Heart left ventricle (tissue), 16 donors: ENCODE data around the gene TMPRSS5. TPM values are rescaled to one million over a fixed set of nuclear protein-coding genes. Genes with fewer than 3 reads are reported as not detected.

Experiments
- ATAC-seq, 4 donors: fragments of 200-7000 bp; cut with Tn5 transposase; one replicate each; pipeline ENCODE4 v1.9.1; 2020 to 2022; ENCODE audit warnings: moderate library complexity in 4 of 4, mild to moderate bottlenecking in 3 of 4, moderate number of reproducible peaks in 1 of 4
- DNase-seq, 5 donors: peaks; one replicate each; pipeline ENCODE4 v3.0.0-alpha.2; 2020
- H3K27ac ChIP-seq, 12 donors: fragments of 200-600 bp; sonication (generic) in 4 of 12; one replicate each; pipeline versions ENCODE4 v1.5.0 to v1.8.0; 2016 to 2022; ENCODE audit warnings: mild to moderate bottlenecking in 2 of 12
- H3K27me3 ChIP-seq, 9 donors: fragments of 200-600 bp; sonication (generic) in 2 of 9; one replicate each; pipeline versions ENCODE4 v1.5.1 to v1.8.0; 2016 to 2022; ENCODE audit warnings: mild to moderate bottlenecking in 3 of 9
- H3K36me3 ChIP-seq, 9 donors: fragments of 200-600 bp; sonication (generic) in 2 of 9; one replicate each; pipeline versions ENCODE4 v1.5.0 to v1.8.0; 2018 to 2022; ENCODE audit warnings: mild to moderate bottlenecking in 2 of 9
- H3K4me1 ChIP-seq, 12 donors: fragments of 200-600 bp; sonication (generic) in 4 of 12; one replicate each; pipeline versions ENCODE4 v1.5.0 to v1.8.0; 2016 to 2022; ENCODE audit warnings: mild to moderate bottlenecking in 3 of 12
- H3K4me3 ChIP-seq, 12 donors: fragments of 200-600 bp; sonication (generic) in 4 of 12; one replicate each; pipeline versions ENCODE4 v1.5.0 to v1.8.0; 2017 to 2022; ENCODE audit warnings: mild to moderate bottlenecking in 9 of 12, moderate library complexity in 4 of 12
- H3K9me3 ChIP-seq, 12 donors: fragments of 200-600 bp; sonication (generic) in 4 of 12; one replicate each; pipeline versions ENCODE4 v1.5.0 to v1.8.0; 2016 to 2022; ENCODE audit warnings: mild to moderate bottlenecking in 1 of 12
- POLR2A ChIP-seq, 2 donors: fragments of 450-650 bp; IDR thresholded peaks; one replicate each; pipeline ENCODE4 v1.6.1; 2017; ENCODE audit warnings: antibody characterized with exemption in 2 of 2, mild to moderate bottlenecking in 2 of 2, moderate library complexity in 2 of 2
- WGBS, 4 donors: extraction: QIAGEN DNeasy Blood & Tissue Kit in 2 of 4; methylation state at CpG; one replicate each; pipeline versions ENCODE4 v1.1.5 to v1.1.7; 2013 to 2018; 5-methylcytosine and 5-hydroxymethylcytosine counted together
- intact Hi-C, 10 donors: fragments of 100-400 bp; cut with DNase I; formaldehyde crosslinking; loops; one replicate each; pipeline versions ENCODE4 v1.11.1 to v1.14.2; 2022
- polyA plus RNA-seq, 2 donors: library from polyadenylated mRNA; stranded (reverse); fragments of 200-250 nt; gene quantifications; one replicate each; pipeline ENCODE4 v1.2.3, GENCODE V29; 2013
- total RNA-seq, 9 donors: library from RNA; depleted of rRNA in 2 of 9; stranded (reverse); fragments of >200 nt in 2 of 9; fragmentation: NEBNext Ultra II Directional in 3 of 9; extraction: Animal tissue kit (Norgen Biotek cat#: 25700) in 3 of 9; gene quantifications; one replicate each; pipeline versions ENCODE4 v1.1.0 to v1.2.4, GENCODE V29; 2016 to 2023
- TF ChIP-seq, protein P1 (sequence below), 12 donors: fragments of 200-600 bp; sonication (generic) in 4 of 12; IDR thresholded peaks; one replicate each; pipeline versions ENCODE4 v1.5.0 to v1.8.0; 2018 to 2022; ENCODE audit warnings: antibody characterized with exemption in 12 of 12, mild to moderate bottlenecking in 5 of 12
- donor health status: ischemic (EF 13 %, LVEDD 7.1; RV severe dilation, severe dysfunction).
- donor health status: healthy with polysubstance abuse.
- donor health status: DM: no; HTN: yes; CAD: no.
- donor health status: DM: no; HTN: no; CAD: no.
- donor health status: ischemic (EF 25% LVEDD 6.9; RV normal size, moderate dysfunction).
- donor health status: ischemic (EF 25% LVEDD 5.7; RV mildly dilated, moderate dysfunction).
- donor health status: healthy.
- donor health status: DM: yes; HTN: yes; CAD: no.
- donor health status: ischemic (EF 35%, LVEDD 5.7; RV mildly dilated, moderate dysfunction).
- donor health status: nonischemic (EF 11% LVEDD 7.7; RV severe dilation, severe dysfunction).
- donor health status: DM: yes; HTN: yes; CAD: no.
- donor health status: PGD.
- donor health status: ischemic (EF 29% LVEDD 5.4; RV normal size, mild dysfunction).
- donor health status: nonischemic (EF 23%, LVEDD 6.1; RV moderate dilation, normal function).

The TMPRSS5 gene
- total and polyA plus RNA-seq, 11 donors: 0.15 to 1.2 (median 0.47) TPM; not detected in 1

DNA sequence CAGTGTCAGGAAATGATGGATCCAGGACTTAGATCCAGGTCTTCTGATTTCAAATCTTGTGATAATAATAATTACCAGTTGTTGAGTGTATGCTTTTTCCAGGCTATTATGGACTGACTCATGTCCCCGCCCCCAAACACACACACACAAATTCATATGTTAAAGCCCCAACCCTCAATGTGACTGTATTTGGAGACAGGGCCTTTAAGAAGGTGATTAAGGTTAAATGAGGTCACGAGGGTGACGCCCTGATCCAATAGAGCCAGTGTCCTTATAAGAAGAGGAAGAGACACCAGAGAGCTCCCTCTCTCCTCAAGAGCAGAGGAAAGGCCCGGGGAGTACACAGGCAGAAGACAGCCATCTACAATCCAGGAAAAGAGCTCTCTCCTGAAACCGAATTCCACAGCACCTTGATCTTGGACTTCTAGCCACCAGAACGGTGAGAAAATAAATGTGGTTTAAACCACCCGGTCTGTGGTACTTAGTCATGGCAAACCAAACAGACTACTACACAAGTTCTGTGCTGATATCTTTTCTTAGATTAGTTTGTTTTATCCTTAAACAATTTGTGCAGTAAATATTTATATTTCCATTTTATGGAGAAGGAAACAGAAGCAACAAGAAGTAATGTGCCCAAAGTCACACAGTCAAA is 8.2 kb downstream of the TMPRSS5 start:
- intact Hi-C loops: no loop called here
- no peaks in the 10 kb centered on the region for H3K4me1 ChIP-seq
- H3K9me3 ChIP-seq: no peaks in the 10 kb centered on the region
- TF ChIP-seq, protein P1, sequence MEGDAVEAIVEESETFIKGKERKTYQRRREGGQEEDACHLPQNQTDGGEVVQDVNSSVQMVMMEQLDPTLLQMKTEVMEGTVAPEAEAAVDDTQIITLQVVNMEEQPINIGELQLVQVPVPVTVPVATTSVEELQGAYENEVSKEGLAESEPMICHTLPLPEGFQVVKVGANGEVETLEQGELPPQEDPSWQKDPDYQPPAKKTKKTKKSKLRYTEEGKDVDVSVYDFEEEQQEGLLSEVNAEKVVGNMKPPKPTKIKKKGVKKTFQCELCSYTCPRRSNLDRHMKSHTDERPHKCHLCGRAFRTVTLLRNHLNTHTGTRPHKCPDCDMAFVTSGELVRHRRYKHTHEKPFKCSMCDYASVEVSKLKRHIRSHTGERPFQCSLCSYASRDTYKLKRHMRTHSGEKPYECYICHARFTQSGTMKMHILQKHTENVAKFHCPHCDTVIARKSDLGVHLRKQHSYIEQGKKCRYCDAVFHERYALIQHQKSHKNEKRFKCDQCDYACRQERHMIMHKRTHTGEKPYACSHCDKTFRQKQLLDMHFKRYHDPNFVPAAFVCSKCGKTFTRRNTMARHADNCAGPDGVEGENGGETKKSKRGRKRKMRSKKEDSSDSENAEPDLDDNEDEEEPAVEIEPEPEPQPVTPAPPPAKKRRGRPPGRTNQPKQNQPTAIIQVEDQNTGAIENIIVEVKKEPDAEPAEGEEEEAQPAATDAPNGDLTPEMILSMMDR (IDR thresholded peaks at IDR 0.05): no peak
- no peak for TF ChIP-seq POLR2A (IDR thresholded peaks at IDR 0.05)
- H3K27me3 ChIP-seq: no peaks in the 10 kb centered on the region
- ATAC-seq (no peak), DNase-seq (no peak)
- no peak overlapping the region for H3K4me3 ChIP-seq
- peaks cover 0 to 7% (median 0%) of the 10 kb centered on the region in 9 donors for H3K36me3 ChIP-seq
- WGBS, 4 donors: 89 to 95% (median 91%) methylated on average over 7 of the region's 7 CpGs
- no peak overlapping the region for H3K27ac ChIP-seq

DNA sequence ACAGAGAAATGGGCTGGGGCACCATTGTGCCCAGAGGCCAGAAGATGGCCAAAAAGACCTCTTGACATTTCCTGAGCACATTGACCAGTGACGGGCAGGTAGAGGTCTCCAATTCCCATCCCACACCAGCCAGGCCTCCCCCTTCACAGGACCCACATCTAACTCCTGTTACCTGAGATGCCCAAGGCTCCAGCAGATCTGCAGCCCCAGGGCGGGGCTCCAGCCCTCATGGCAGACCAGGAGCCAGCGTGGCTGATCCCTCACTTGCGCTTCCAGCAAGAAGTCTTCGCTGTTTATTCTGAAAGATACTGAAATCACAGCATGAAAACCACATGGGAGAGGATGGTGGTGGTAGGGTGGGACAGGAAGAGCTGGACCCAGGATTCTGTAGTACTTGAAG is 9.0 kb downstream of the TMPRSS5 start:
- ATAC-seq (no peak), DNase-seq (no peak)
- no peaks in the 10 kb centered on the region for H3K27me3 ChIP-seq
- H3K4me1 ChIP-seq: no peaks in the 10 kb centered on the region
- no peak overlapping the region for H3K27ac ChIP-seq
- TF ChIP-seq POLR2A (IDR thresholded peaks at IDR 0.05): no peak
- TF ChIP-seq, protein P1 (IDR thresholded peaks at IDR 0.05): no peak
- no peaks in the 10 kb centered on the region for H3K9me3 ChIP-seq
- intact Hi-C loops: no loop called here
- H3K36me3 ChIP-seq: peaks cover 0 to 7% (median 0%) of the 10 kb centered on the region in 9 donors
- 93 to 98% (median 96%) methylated on average over 5 of the region's 5 CpGs for WGBS, 4 donors
- no peak overlapping the region for H3K4me3 ChIP-seq

DNA sequence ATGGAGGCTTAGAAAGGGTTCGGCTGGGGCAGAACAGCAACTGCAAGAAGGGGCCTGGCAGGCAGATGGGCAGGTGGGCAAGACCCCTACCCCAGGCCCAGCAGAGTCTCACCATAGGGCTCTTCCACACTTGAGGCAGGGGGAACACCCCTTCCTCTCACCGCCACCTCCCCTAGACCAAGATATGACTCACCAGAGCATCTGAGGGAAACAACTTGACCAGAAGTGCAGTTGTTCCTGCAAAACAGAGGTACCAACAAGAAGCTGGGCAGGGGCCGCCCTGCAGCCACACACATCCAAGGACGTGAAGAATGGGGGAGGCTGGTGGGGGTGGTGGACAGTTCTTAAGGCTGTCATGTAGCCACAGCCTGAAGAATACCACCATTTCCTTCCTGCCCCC is 10.9 kb downstream of the TMPRSS5 start:
- ATAC-seq (no peak), DNase-seq (no peak)
- Histone ChIP-seq H3K27me3 (no peaks in the 10 kb centered on the region), H3K4me3 (no peak overlapping the region), H3K27ac (no peak overlapping the region), H3K9me3 (no peaks in the 10 kb centered on the region), H3K36me3 (peaks cover 0 to 7% (median 0%) of the 10 kb centered on the region in 9 donors), H3K4me1 (peaks cover 0 to 4% (median 0%) of the 10 kb centered on the region in 12 donors)
- 94 to 99% (median 97%) methylated on average over 4 of the region's 4 CpGs for WGBS, 4 donors
- TF ChIP-seq, protein P1 (IDR thresholded peaks at IDR 0.05): no peak
- no peak for TF ChIP-seq POLR2A (IDR thresholded peaks at IDR 0.05)
- intact Hi-C loops: no loop called here

DNA sequence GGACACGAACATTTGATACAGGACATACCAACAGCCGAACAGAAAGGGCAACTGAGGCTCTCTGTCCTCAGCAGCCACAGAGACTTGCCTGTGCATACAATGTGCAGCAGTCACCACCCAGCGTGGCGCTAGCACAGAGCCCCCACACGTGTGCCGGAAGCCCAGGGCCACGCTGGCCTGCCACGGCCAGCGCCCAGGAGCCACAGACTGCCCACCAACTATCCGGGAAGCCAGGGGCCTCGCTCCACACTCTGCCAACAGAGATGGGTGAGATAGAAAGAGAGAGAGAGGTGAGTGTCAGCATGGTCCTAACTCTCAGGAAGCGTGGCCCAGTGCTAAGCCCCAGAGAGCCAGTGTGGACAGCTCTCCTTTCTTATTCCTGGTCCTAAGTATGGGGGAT is 11.7 kb downstream of the TMPRSS5 start:
- Histone ChIP-seq H3K9me3 (no peaks in the 10 kb centered on the region), H3K27me3 (no peaks in the 10 kb centered on the region), H3K36me3 (peaks cover 0 to 7% (median 0%) of the 10 kb centered on the region in 9 donors), H3K4me1 (peaks cover 0 to 4% (median 0%) of the 10 kb centered on the region in 12 donors), H3K4me3 (no peak overlapping the region), H3K27ac (no peak overlapping the region)
- intact Hi-C loops: no loop called here
- WGBS, 4 donors: 89 to 97% (median 97%) methylated on average over 10 to 12 of the region's 12 CpGs
- ATAC-seq (no peak), DNase-seq (no peak)
- TF ChIP-seq POLR2A (IDR thresholded peaks at IDR 0.05): no peak
- TF ChIP-seq, protein P1 (IDR thresholded peaks at IDR 0.05): no peak
